K562 (cell line): ENCODE results near the gene ZC3H12A. TPM values are rescaled to one million over a fixed set of nuclear protein-coding genes. Genes with fewer than 3 reads are reported as not detected.

Source experiments
- BCOR ChIP-seq: fragments of 450-650 bp; IDR thresholded peaks from 2 replicates; pipeline ENCODE4 v1.6.1; 2016
- FIP1L1 ChIP-seq: fragments of 200-400 bp; formaldehyde crosslinking; IDR thresholded peaks from 2 replicates; pipeline ENCODE4 v1.6.1; 2018; ENCODE audit warnings: mild to moderate bottlenecking, low read depth, low read length; ENCODE audit not compliant: poor library complexity, severe bottlenecking
- HEY1 ChIP-seq: fragments of 250-450 bp; sonication (Bioruptor Pico); IDR thresholded peaks from 2 replicates; pipeline ENCODE4 v1.5.0; 2020; ENCODE audit warnings: mild to moderate bottlenecking, moderate library complexity, borderline replicate concordance
- HIVEP1 ChIP-seq: fragments of 250-450 bp; sonication (Bioruptor Pico); IDR thresholded peaks from 2 replicates; pipeline ENCODE4 v1.4.0; 2020; ENCODE audit warnings: mild to moderate bottlenecking
- JUN ChIP-seq, 2 experiments: sonication (generic) in 1 of 2; formaldehyde crosslinking in 1 of 2; IDR thresholded peaks; 2 replicates each; pipeline versions ENCODE4 v1.6.1 to v1.8.0; 2012 to 2022; ENCODE audit warnings: borderline replicate concordance in 2 of 2, mild to moderate bottlenecking in 2 of 2, improper control_type of control experiment in 1 of 2, low read depth in 1 of 2, low read length in 1 of 2, missing genetic modification reagents in 1 of 2
- MEIS2 ChIP-seq: fragments of 450-650 bp; IDR thresholded peaks from 2 replicates; pipeline ENCODE4 v1.6.1; 2014; ENCODE audit warnings: mild to moderate bottlenecking; ENCODE audit not compliant: partially characterized antibody
- MIER1 ChIP-seq: fragments of 450-650 bp; IDR thresholded peaks from 2 replicates; pipeline ENCODE4 v1.6.1; 2016; ENCODE audit warnings: antibody characterized with exemption, mild to moderate bottlenecking, low read depth
- NR4A1 ChIP-seq, 2 experiments: fragments of 250-450 bp in 1 of 2; fragments of 450-650 bp in 1 of 2; sonication (Bioruptor Pico) in 1 of 2; IDR thresholded peaks; 2 replicates each; pipeline versions ENCODE4 v1.4.0 to v1.6.1; 2016 to 2020; ENCODE audit warnings: mild to moderate bottlenecking in 2 of 2, missing compliant biosample characterization in 1 of 2, missing genetic modification characterization in 1 of 2, moderate library complexity in 1 of 2
- PHF8 ChIP-seq: fragments of 200-600 bp; sonication (generic); IDR thresholded peaks from 2 replicates; pipeline ENCODE4 v1.6.1; 2012; ENCODE audit warnings: mixed run types, mild to moderate bottlenecking, inconsistent platforms, low read length, moderate library complexity, borderline replicate concordance
- RFX5 ChIP-seq: IDR thresholded peaks from 2 replicates; pipeline ENCODE4 v1.6.1; 2011; ENCODE audit warnings: low read depth, mild to moderate bottlenecking, improper control_type of control experiment, low read length
- RNF219 ChIP-seq: fragments of 250-450 bp; sonication (Bioruptor Pico); IDR thresholded peaks from 2 replicates; pipeline ENCODE4 v1.5.0; 2022; ENCODE audit warnings: mild to moderate bottlenecking
- SMC3 ChIP-seq: conservative IDR thresholded peaks from 2 replicates; pipeline ENCODE4 v1.6.1; 2011; ENCODE audit warnings: low read depth, low read length, improper control_type of control experiment; ENCODE audit not compliant: insufficient read depth
- SNAPC5 ChIP-seq: fragments of 250-450 bp; sonication (Bioruptor Pico); IDR thresholded peaks from 2 replicates; pipeline ENCODE4 v1.8.0; 2021; ENCODE audit warnings: moderate library complexity, mild to moderate bottlenecking, inconsistent platforms
- SREBF2 ChIP-seq: sonication (generic); formaldehyde crosslinking; IDR thresholded peaks from 2 replicates; pipeline ENCODE4 v1.4.0; 2020; ENCODE audit warnings: mild to moderate bottlenecking, missing genetic modification reagents
- SUPT5H ChIP-seq: fragments of 450-650 bp; IDR thresholded peaks from 2 replicates; pipeline ENCODE4 v1.6.1; 2016
- ZBTB5 ChIP-seq: fragments of 450-650 bp; IDR thresholded peaks from 2 replicates; pipeline ENCODE4 v1.6.1; 2017; ENCODE audit warnings: antibody characterized with exemption
- ZBTB7A ChIP-seq: IDR thresholded peaks from 2 replicates; pipeline ENCODE4 v1.6.1; 2011; ENCODE audit warnings: low read depth, mild to moderate bottlenecking, low read length, moderate library complexity, borderline replicate concordance; ENCODE audit not compliant: control insufficient read depth
- ZFP30 ChIP-seq: fragments of 250-450 bp; sonication (Bioruptor Pico); IDR thresholded peaks from 2 replicates; pipeline ENCODE4 v1.8.0; 2022; ENCODE audit warnings: moderate library complexity, mild to moderate bottlenecking, inconsistent platforms, borderline replicate concordance
- ZNF134 ChIP-seq: fragments of 250-450 bp; sonication (Bioruptor Pico); conservative IDR thresholded peaks from 2 replicates; pipeline ENCODE4 v1.4.0; 2020
- ZNF212 ChIP-seq: fragments of 450-650 bp; formaldehyde crosslinking; IDR thresholded peaks from 2 replicates; pipeline ENCODE4 v1.4.0; 2020; ENCODE audit warnings: mild to moderate bottlenecking
- ZNF282 ChIP-seq: sonication (generic); formaldehyde crosslinking; IDR thresholded peaks from 2 replicates; pipeline ENCODE4 v1.8.1; 2023; ENCODE audit warnings: missing genetic modification reagents
- ZNF408 ChIP-seq: fragments of 250-450 bp; sonication (Bioruptor Pico); IDR thresholded peaks from 2 replicates; pipeline ENCODE4 v1.4.0; 2020; ENCODE audit warnings: low read depth, mild to moderate bottlenecking, moderate library complexity
- polyA plus RNA-seq, 8 experiments: library from polyadenylated mRNA; depleted of rRNA in 4 of 8; stranded (reverse) in 5 of 8; unstranded in 3 of 8; fragments of >200 nt; fragmentation: Nextera tagmentation in 2 of 8; fragmentation: Illumina TruSeq in 1 of 8; extraction: Ambion mirVana in 2 of 8; extraction: Trizol in 1 of 8; gene quantifications; 2 replicates each; pipeline versions ENCODE4 v1.2.1 to v1.2.3, GENCODE V29; 2011 to 2014; ENCODE audit warnings: inconsistent platforms in 1 of 8, missing spikeins in 1 of 8
- total RNA-seq, 7 experiments: library from RNA; depleted of rRNA in 6 of 7; stranded (reverse); fragments of >200 nt in 6 of 7; fragmentation: Illumina TruSeq in 2 of 7; extraction: Trizol in 2 of 7; gene quantifications; 2 replicates each; pipeline versions ENCODE4 v1.2.1 to v1.2.3, GENCODE V29; 2011 to 2021; ENCODE audit warnings: low replicate concordance in 1 of 7

ZC3H12A gene
- total and polyA plus RNA-seq, 9 of the 15 experiments (the other 6 are each of a cell fraction or from before 2014, with no cell fraction given), result 0.14 to 9.4 (median 6.7) TPM

GRCh38 chr1:37474046-37474696 lies at the start of gene ZC3H12A (continued):
- TF ChIP-seq NR4A1 (CRISPR knock-in tag; IDR thresholded peaks at IDR 0.05), result no peak
- no peak for TF ChIP-seq NR4A1 (tag; IDR thresholded peaks at IDR 0.05)
- peak; percentile 89 for TF ChIP-seq FIP1L1
- peak; percentile 19 for TF ChIP-seq MEIS2
- no peak; the same call in 1 of the 2 replicates for TF ChIP-seq JUN (IDR thresholded peaks at IDR 0.05; ENCODE audit: borderline replicate concordance, low read depth, low read length)
- TF ChIP-seq JUN (CRISPR knock-in tag; IDR thresholded peaks at IDR 0.05; ENCODE audit: borderline replicate concordance), result no peak
- no peak for TF ChIP-seq HIVEP1
- TF ChIP-seq RNF219 (CRISPR knock-in tag), result no peak
- no peak for TF ChIP-seq HEY1 (CRISPR knock-in tag)
- TF ChIP-seq ZNF134 (CRISPR knock-in tag), result no peak
- TF ChIP-seq ZFP30 (CRISPR knock-in tag), result no peak
- TF ChIP-seq ZNF408 (CRISPR knock-in tag), result no peak
- no peak for TF ChIP-seq ZBTB5
- TF ChIP-seq SMC3, result no peak
- TF ChIP-seq PHF8, result peak; percentile 81; the same call in 1 of the 2 replicates
- TF ChIP-seq RFX5, result no peak
- no peak for TF ChIP-seq BCOR
- TF ChIP-seq ZBTB7A, result peak; percentile 69
- TF ChIP-seq ZNF282 (CRISPR knock-in tag), result no peak
- TF ChIP-seq MIER1, result no peak
- peak; percentile 60; the same call in 1 of the 2 replicates for TF ChIP-seq SUPT5H
- TF ChIP-seq SREBF2 (CRISPR knock-in tag), result no peak
- no peak for TF ChIP-seq ZNF212 (CRISPR knock-in tag)
- TF ChIP-seq SNAPC5 (CRISPR knock-in tag), result no peak
